ENCODE measurements around the gene ZNF280D. TPM values are rescaled to one million over a fixed set of nuclear protein-coding genes. Genes with fewer than 3 reads are reported as not detected.

Gene ZNF280D
- total RNA-seq, 1 experiment from 2014 or later = 20.3 TPM

DNA sequence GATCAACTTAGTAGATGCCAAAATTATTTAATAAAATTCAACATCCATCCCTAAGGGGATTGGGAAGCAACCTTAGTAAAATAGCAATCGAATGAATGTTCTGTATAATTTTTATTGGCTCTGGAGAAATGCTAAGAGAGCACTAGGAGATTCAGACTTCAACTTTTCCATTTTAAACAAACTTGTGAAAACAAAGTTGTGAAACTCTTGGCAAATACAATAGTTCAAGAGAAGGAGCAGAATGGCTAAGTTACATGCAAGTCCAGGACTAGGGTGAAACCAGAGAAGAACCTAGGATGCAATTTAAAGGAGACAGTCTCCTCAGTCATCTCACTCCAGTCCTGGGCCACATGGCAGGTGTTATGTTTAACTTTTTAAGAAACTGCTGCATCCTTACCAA is 16.7 kb upstream of the ZNF280D start:
- DNase-seq (ENCODE audit: low read depth) = no peak

DNA sequence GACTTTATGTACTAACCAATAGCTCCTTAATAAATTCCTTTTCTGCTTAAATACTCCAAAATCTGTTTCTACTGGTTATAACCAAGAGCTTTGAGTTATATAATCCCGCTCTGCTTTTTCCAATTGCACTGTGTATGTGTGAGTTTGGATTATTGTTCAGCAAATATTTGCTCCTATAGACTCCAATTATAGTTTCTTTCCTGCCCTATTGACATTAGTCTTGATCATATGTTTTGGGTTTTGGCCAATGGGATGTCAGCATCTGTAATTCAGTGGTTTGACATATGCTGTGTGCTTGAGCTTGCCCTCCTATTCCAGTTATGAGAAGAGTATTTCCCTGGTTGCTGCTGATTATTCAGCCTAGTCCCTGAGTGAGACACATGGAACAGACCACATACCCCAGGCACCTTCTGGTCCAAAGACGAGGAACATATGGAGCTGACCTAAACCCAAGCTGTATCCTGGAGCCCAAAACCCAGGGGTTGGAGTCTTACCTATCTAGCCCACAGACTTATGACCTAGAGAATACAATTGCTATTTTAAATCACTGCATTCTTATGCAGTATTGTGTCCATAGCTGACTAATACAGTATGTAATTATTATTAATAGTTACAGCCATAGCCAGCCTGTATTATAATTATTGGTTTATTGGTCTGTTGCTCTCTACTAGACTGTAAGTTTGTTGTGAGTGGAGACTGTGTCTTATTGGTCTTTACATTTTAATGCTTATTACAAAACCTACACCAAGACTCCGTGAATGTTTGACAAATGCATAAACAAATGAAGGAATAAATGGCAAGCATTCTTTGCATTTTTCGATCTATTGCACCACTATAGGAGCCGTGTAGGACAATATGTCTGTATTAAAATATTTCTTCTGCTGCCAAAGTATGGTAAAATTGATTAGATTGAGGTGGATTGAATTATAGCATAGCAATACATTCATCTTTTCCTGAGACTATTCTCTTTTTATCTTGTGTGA is 11.7 kb upstream of the ZNF280D start:
- DNase-seq (ENCODE audit: low read depth) = no peak

DNA sequence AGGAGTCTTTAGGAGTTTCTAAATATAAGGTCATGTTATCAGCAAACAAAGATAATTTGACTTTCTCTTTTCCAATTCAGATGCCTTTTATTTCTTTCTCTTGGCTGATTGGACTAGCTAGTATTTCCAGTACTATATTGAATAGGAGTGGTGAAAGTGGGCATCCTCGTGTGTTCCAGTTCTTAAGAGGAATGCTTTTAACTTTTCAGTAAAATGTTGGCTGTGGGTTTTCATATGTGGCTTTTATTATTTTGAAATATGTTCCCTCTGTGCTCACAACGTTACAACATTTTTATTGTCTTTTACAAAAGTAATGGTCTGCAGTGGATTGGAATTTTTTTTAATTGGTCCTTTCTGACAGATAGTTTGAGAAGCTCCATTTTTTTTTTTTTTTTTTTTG is 8.2 kb upstream of the ZNF280D start:
- no peak for DNase-seq (ENCODE audit: low read depth)

DNA sequence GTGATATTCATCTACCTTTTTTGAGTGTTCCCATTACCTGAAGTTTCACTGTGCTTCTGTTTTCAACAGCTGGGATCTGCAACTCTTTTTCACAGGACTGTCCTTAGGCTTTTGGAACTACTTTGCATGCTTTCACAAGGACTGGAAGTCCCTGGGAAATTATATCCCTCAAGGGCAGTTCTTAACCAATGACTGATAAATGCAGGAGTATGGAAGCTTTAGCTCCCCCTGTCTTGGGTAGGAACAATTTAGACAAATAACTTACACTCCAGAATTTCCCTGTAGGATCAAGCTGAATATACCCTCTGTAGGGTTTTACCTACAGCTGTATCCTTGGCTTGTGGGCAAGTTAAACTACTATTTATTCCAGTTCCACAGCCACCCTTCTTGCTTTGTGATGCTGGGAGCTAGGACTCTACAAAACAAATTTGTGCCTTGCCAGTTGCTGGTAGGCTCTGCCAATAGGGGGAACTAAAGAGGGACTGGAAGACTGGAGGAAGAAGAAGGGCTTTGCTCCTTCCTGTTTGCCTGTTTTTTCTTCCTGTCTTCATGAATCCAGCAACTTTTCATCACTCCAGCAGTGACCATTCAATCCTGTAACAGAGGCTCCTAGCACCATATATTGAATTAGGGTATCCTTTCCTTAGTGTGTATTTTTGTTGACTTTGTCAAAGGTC is 6.8 kb upstream of the ZNF280D start:
- DNase-seq (ENCODE audit: low read depth) = no peak

DNA sequence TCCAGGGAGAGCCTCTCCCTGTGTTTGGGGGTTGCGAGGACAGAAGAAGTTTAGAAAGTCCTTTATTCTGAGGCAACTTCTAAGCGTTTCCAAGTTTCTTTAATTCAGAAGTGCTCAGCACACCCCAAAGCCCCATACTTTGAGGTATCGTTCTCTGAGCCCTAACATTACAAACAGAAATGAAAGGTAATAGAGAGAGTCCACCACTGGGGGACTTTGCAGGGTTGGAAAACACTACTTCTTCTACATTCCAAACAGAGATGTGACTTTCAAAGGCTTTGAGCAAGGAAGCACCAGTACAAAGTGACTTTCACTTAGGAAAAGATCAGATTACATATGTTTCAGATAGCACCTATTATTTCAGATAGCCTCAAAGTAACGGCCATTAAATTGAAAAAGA is 6.2 kb upstream of the ZNF280D start:
- DNase-seq (ENCODE audit: low read depth) = no peak

DNA sequence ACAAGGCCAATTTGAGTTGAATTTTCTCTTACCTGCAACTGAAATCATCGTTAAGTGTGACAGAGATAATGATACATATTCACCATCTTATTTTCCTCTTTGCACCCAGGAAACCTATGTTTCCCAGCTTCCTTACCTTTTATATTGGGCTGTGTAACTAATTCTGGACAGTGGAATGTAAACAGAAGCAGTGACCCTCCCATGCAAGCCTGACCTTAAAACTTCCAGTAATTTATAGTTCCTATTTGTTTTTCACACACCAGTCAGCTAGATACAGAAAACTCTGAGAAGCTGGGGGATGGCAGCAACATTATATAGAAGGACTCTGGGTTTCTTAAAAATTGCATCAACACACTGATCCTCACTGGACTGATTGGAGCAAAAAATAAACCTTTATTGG is 4.5 kb upstream of the ZNF280D start:
- DNase-seq (ENCODE audit: low read depth) = no peak

DNA sequence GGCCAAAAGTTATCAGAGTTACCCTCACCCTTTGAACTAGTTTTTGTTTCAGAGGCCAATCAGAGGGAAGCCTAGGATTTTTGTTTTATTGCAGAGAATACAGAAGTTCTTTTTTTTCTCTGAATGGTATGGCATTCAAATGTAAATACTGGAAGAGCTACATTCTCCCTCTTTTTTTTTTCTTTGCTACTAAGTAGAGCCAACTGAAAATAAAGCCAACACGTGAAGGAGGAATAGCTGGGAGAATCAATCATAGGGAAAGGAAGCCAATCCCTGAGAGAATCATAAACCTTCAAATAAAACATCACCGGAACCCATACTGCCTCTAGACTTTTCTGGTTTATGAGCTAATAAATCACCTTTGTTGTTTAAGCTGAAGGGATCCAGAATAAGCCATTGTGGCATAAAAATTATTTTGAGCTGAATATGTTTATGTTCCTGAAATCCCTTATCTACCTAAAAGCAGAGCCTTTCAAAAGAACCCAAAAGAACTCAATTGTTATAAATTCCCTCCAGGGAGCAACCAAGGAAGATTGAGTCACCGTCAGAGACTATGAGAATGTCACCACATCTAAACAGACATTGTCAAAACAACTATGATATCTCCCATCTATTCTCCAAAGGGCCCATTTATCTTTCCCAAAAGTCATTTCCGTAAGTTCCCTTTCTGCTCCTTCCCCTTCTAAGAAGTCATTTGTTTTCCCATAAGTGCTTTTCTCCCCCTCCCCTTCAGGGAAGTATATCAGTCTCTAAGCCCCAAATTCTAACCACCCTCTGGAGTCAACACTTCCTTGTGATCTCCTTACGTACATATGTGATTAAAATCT is 3.8 kb upstream of the ZNF280D start:
- peak; percentile 19 for DNase-seq (ENCODE audit: low read depth)

DNA sequence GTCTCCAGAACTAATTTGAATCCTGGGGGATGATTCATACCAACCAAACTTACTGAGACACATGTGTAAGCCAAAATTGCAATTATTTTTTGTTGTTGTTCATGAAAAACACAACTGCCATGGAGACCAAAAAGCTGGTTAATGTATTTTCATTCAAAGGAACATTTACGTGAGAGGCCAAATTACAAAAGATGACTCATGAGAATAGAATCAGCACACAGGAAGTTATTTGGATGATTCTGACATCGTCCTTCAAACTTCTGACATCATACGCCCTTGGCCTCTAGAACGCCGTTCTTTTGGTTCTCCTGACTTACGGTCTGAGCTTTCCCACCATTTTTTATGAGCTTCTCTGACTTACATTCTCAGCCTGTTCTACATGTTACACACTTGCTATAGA is 3.0 kb upstream of the ZNF280D start:
- peak; percentile 17 for DNase-seq (ENCODE audit: low read depth)

DNA sequence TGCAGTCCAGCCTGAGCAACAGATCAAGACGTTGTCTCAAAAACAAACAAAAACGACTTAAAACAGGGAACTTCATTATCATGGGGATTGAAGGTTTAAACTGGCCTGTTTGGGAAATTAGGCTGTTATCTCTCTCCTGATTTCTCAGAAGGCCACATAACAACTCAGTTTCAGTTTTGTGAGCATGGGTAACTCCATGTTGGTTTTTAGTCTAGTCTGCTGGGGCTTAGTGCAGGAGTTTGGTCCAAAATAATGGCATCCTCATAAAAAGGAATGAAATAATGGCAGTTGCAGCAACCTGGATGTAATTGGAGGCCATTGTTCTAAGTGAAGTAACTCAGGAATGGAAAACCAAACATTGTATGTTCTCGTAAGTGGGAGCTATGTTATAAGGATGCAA is 2.3 kb upstream of the ZNF280D start:
- DNase-seq (ENCODE audit: low read depth) = no peak

DNA sequence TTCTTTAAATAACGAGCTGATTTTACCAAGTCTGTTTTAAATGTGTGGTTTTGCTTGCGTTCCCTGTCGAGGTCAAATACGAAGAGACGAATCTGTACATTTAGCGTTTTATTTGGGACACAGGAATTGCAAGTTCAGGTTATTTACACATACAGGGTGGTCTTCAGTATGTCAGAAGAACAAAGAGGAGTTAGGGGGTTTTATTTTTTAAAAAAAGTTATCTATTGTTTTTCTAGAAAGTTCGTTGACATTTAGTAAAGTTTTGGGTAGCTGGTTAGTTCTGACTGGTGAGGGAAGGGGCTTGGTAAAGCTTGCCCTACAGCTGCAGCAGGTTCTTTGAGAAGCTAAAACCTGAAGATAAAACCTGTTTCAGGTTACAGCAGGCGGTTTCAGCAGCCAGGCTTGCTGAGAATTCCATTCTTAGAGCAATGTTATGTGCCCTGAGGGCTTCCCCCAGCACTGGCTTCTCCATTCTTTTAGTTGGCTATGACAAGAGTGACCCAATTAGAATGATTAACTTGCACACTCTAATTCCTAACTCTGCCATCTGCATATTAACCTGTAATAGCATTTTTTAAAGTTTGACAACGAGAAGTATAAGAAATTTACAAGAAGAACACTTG is 815 bp upstream of the ZNF280D start:
- no peak for DNase-seq (ENCODE audit: low read depth)

DNA sequence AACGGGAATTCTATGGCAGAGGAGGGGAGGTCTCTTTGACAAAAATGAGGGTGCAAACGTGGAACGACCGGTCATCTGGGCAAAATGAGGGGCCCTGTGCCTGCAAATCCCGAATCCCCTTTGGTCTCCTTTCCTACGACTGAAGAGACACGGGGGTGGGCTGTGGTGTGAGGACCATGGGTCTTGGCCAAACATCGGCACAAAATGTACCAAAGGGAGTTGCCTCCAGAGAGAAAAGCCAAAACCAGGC is 498 bp downstream of the ZNF280D start:
- DNase-seq (ENCODE audit: low read depth) = no peak

DNA sequence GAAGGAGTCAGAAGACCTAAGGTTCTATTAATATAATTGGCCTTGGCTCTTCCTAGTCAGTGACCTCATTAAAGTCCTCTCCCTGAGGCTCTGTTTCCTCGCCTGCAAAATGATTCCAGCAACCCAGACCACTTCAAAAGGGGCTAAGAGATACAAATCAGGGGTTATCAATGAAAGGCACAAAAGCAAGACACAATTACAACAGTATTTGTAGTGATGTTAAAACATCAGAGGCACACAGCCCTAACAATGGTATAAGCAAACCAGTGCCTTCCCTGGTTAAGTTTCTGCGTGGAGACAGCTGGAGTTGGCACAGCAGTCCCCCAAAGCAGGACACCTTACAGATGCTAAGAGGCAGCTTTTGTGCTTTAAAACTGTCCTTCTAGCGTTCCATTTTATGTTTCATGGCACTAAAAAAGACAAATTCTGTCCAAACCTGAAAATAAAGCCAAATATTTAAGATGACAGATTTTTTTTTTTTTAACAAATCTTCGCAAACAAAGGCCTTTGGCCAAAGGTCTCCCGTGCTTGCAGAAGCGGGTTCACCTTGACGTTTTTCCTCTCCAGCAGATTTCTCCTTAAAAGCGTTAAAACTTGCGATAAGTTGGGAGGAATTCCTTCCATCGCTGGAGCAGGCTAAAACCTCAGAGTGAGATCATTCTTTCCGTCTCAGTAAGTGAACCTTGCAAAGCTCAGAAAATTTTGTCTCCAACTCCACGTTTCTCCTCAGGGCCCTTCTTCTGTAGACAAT is 999 bp downstream of the ZNF280D start:
- DNase-seq (ENCODE audit: low read depth) = peak; percentile 37

DNA sequence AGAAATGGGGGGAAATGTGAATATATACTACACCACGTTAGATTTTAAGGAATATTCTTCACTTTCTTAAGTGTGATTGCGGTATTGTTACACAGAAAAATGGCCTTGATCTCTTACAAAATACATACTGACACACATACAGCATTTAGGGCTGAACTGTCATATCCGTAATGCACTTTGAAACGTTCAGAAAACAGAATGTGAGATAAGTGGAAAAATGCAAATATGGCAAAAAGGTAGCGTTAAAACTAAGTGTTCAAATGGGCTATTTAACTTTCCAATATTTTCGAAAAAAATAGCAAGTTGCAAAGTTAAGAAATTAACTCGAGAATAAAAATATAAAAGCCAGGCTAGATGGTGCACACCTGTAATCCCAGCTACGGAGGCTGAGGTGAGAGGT is 1.8 kb downstream of the ZNF280D start:
- no peak for DNase-seq (ENCODE audit: low read depth)

DNA sequence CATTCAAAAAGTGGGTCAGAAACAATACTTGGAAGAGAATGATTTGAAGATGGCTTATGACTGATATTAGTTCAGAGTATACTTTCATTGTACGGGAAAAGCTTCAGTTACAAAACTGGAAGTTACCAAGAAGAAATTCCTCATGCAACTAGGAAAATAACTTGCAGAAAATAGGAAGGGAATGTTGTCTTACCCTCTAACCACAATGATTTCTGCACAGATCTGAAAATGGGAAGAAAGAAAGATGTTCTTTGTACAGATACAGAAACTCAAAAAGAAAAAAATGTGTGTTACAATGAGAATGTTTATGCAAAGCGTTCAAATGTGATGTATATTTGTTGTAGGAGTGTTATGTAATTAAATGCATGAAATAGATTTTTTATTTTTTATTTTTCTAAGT is 3.7 kb downstream of the ZNF280D start:
- DNase-seq (ENCODE audit: low read depth) = no peak

DNA sequence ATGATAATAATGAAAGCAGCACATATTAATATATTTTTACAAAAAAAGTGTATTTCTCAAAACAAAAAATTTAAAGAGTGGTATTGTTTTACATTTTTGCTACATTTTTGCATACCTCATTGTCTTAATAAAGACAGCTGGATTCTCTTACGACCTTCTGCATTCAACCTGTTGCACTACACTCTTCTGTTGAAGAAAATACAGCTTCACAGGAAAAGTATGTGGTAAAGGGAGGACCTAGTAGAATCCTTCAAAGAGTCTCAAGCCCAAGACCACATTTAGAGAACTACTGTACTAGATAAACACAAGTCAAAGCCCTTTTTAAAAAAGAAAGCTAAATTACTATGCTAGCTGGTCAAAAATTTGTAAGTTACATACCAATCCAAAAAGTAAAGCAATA is 7.9 kb downstream of the ZNF280D start:
- no peak for DNase-seq (ENCODE audit: low read depth)

DNA sequence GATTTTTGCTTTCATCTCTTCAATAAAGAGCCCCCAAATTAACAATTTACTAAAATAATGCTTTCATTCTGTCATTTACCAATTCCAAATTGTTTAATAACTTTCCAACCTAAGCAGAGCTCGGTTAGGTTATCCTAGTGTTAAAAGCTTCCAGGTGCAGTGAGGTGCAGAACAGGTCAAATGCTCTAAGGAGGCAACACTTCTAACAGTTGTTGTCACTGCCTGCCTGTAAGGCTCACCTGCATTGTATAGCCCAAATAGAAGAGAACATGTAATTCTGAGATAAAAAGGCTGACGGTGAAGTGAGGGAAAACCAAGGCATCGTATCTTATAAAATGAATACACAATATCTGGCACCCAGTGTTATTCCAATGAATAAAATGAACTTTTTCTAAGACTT is 9.1 kb downstream of the ZNF280D start:
- DNase-seq (ENCODE audit: low read depth) = no peak

DNA sequence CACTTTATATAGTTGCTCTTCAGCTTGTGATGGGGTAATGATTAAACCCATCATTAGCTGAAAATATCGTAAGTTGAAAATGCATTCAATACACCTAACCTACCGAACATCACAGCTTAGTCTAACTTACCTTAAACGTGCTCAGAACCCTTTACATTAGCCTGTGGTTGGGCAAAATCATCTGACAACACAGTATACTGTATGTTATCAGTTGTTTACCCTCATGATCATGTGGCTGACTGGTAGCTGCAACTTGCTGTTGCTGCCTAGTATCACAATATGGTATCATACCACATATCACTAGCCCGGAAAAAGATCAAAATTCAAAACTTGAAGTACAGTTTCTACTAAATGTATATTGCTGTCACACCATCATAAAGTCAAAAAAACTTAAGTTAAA is 9.5 kb downstream of the ZNF280D start:
- DNase-seq (ENCODE audit: low read depth) = no peak

DNA sequence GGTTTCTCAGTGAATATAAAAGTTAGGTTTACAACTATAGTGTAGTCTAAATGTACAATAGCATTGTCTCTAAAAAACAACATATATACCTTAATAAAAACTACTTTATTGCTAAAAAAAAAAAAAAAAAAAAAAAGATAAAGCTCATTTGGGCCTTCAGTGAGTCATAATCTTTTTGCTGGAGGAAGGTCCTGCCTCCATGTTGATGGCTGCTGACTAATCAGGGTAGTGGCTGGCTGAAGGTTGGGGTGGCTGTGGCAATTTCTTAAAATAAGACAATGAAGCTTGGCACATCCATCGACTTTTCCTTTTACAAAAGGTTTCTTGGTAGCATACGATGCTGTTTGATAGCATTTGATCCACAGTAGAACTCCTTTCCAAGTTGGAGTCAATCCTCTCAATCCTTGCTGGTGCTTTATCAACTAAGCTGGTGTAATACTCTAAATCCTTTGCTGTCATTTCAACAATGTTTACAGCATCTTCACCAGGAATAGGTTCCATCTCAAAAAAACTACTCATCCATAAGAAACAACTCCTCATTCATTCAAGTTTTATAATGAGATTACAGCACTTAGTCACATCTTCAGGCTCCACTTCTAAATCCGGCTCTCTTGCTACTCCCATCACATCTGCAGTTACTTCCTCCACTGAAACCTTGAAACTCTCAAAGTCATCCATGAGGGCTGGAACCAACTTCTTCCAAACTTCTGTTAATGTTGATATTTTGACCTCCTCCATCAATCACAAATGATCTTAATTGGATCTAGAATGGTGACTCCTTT is 13.3 kb downstream of the ZNF280D start:
- DNase-seq (ENCODE audit: low read depth) = peak; percentile 54

DNA sequence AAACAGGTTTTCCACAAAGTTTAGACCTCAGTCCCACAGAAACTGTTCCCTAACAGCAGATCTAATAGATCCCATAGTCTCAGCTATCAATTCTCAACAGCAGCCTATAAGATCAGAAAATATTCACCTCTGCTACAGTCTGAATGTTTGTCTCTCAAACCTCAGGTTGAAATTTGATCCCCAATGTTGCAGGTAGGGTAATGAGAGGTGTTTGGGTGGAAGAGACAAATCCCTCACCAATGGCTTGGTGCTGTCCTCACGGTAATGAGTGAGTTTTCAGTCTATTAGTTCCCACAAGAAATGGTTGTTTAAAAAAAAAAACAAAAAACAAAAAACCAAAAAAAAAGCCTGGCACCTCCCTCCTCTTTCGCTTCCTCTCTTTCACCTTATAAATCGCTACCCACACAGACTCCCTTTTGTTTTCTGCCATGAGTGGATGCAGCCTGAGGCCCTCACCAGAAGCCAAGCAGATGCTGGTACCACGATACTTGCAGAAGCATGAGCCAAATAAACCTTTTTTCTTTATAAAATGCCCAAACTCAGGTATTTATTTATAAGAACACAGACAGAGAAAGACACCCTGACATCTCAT is 14.2 kb downstream of the ZNF280D start:
- no peak for DNase-seq (ENCODE audit: low read depth)

DNA sequence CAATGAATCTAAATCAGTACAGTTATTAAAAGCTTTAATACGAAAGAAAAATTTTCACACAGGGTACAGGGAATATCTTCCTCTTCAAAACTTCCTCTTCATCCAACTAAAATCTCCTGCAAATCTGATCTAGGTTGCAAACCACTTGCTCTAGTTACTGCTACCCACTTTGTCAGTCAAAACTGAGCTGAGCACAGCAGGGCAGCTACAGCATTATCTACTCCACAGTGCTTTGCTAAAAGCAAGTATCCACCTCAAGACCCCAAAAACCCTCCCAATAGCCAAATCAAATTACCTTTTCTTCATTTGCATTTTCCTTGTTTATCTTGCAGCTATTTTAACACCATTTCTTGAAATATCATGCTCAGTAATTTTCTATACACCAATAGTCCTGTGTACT is 14.7 kb downstream of the ZNF280D start:
- no peak for DNase-seq (ENCODE audit: low read depth)
